Measurements from ENCODE around the gene UCKL1.
"Not testable (repeated sequence)": the region's sequence is repeated elsewhere in the genome, so short reads cannot be mapped to it uniquely, and the experiment has no call there.

- TF ChIP-seq, protein P1, sequence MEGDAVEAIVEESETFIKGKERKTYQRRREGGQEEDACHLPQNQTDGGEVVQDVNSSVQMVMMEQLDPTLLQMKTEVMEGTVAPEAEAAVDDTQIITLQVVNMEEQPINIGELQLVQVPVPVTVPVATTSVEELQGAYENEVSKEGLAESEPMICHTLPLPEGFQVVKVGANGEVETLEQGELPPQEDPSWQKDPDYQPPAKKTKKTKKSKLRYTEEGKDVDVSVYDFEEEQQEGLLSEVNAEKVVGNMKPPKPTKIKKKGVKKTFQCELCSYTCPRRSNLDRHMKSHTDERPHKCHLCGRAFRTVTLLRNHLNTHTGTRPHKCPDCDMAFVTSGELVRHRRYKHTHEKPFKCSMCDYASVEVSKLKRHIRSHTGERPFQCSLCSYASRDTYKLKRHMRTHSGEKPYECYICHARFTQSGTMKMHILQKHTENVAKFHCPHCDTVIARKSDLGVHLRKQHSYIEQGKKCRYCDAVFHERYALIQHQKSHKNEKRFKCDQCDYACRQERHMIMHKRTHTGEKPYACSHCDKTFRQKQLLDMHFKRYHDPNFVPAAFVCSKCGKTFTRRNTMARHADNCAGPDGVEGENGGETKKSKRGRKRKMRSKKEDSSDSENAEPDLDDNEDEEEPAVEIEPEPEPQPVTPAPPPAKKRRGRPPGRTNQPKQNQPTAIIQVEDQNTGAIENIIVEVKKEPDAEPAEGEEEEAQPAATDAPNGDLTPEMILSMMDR (IDR thresholded peaks at IDR 0.05) = not testable (repeated sequence)
- TF ChIP-seq POLR2A, POLR2AphosphoS5 (IDR thresholded peaks at IDR 0.05): not testable (repeated sequence)
Observed at GRCh38 chr20:63960654-63961621, 4.7 kb upstream of the UCKL1 start.
